H1 (cell line): Measurements from ENCODE around the gene CROT. TPM values are rescaled to one million over a fixed set of nuclear protein-coding genes. Genes with fewer than 3 reads are reported as not detected.

Experiments used
- CTCF ChIA-PET: fragments of 300-600 bp; sonication (Branson Sonifier 250); formaldehyde crosslinking; loops from one replicate; lab custom pipeline; 2021; ENCODE audit not compliant: partially characterized antibody; lab: Charles Lee
- POLR2A ChIA-PET: fragments of 300-600 bp; sonication (Branson Sonifier 250); formaldehyde crosslinking; loops from one replicate; lab custom pipeline; 2021; ENCODE audit warnings: inconsistent platforms; ENCODE audit not compliant: partially characterized antibody; lab: Charles Lee
- DNase-seq, 2 experiments: peaks; one replicate each; pipeline versions ENCODE4 v3.0.0 to v3.0.0-alpha.2; 2010 to 2022; ENCODE audit warnings: low spot score in 2 of 2, low read depth in 1 of 2, mixed read lengths in 1 of 2
- FAIRE-seq: peaks from 2 replicates; lab custom pipeline; 2011; peaks lifted over from hg19 to GRCh38; lab: Jason Lieb, UNC
- H2AFZ ChIP-seq: 2 replicates; pipeline ENCODE4 v1.8.1; 2012; ENCODE audit warnings: low read length, inconsistent platforms
- H2AK5ac ChIP-seq: 2 replicates; pipeline ENCODE4 v1.6.1; 2013; ENCODE audit warnings: low read depth, low read length
- H2BK120ac ChIP-seq: replicated peaks from 2 replicates; pipeline ENCODE3; 2013; ENCODE audit warnings: low read depth, low read length, inconsistent platforms
- H2BK12ac ChIP-seq: 2 replicates; pipeline ENCODE4 v1.6.1; 2013; ENCODE audit warnings: low read depth, low read length
- H2BK15ac ChIP-seq: 2 replicates; pipeline ENCODE4 v1.6.1; 2013; ENCODE audit warnings: low read length
- H2BK20ac ChIP-seq: 2 replicates; pipeline ENCODE4 v1.6.1; 2013; ENCODE audit warnings: low read length
- H2BK5ac ChIP-seq: 2 replicates; pipeline ENCODE4 v1.6.1; 2013; ENCODE audit warnings: low read depth, low read length
- H3K14ac ChIP-seq: 2 replicates; pipeline ENCODE4 v1.6.1; 2013; ENCODE audit warnings: inconsistent platforms; ENCODE audit not compliant: insufficient read length
- H3K18ac ChIP-seq: 2 replicates; pipeline ENCODE4 v1.6.1; 2013; ENCODE audit warnings: low read length; ENCODE audit errors: extremely low read depth
- H3K23ac ChIP-seq: 2 replicates; pipeline ENCODE4 v1.6.1; 2013; ENCODE audit warnings: inconsistent platforms; ENCODE audit not compliant: insufficient read length
- H3K23me2 ChIP-seq: 2 replicates; pipeline ENCODE4 v1.6.1; 2013; ENCODE audit warnings: low read depth, low read length
- H3K27ac ChIP-seq: 2 replicates; pipeline ENCODE4 v1.6.1; 2011; ENCODE audit warnings: low read depth, low read length, inconsistent platforms
- H3K27me3 ChIP-seq, 4 experiments: replicated peaks in 1 of 4; 1 replicate in 1 of 4; 2 replicates in 3 of 4; pipeline versions ENCODE4 v1.6.1 to v1.8.1; 2011 to 2013; ENCODE audit warnings: low read length in 3 of 4, mild to moderate bottlenecking in 3 of 4, inconsistent platforms in 2 of 4, mixed read lengths in 2 of 4, moderate library complexity in 1 of 4; ENCODE audit not compliant: control insufficient read depth in 3 of 4, insufficient read depth in 3 of 4; ENCODE audit errors: extremely low read depth in 1 of 4
- H3K36me3 ChIP-seq, 4 experiments: 2 replicates each; pipeline versions ENCODE4 v1.6.1 to v1.8.1; 2011 to 2013; ENCODE audit warnings: mild to moderate bottlenecking in 4 of 4, low read length in 3 of 4, moderate library complexity in 2 of 4, control low read depth in 1 of 4, inconsistent platforms in 1 of 4; ENCODE audit not compliant: insufficient read depth in 4 of 4, control insufficient read depth in 2 of 4
- H3K4ac ChIP-seq: replicated peaks from 2 replicates; pipeline ENCODE3; 2013; ENCODE audit warnings: low read length, low read depth, mixed read lengths, inconsistent platforms; ENCODE audit not compliant: insufficient read length
- H3K4me1 ChIP-seq, 4 experiments: replicated peaks in 1 of 4; 1 replicate in 1 of 4; 2 replicates in 3 of 4; pipeline versions ENCODE4 v1.6.1 to v1.8.1; 2011 to 2013; ENCODE audit warnings: low read length in 3 of 4, inconsistent platforms in 2 of 4, mixed read lengths in 1 of 4; ENCODE audit not compliant: insufficient read depth in 4 of 4, control insufficient read depth in 3 of 4
- H3K4me2 ChIP-seq, 2 experiments: 2 replicates each; pipeline versions ENCODE4 v1.6.1 to v1.8.1; 2011 to 2013; ENCODE audit warnings: low read depth in 2 of 2, low read length in 2 of 2, control low read depth in 1 of 2, inconsistent platforms in 1 of 2, mild to moderate bottlenecking in 1 of 2; ENCODE audit not compliant: insufficient read depth in 1 of 2
- H3K4me3 ChIP-seq, 4 experiments: fragments of 200-600, 300-600 bp in 1 of 4; sonication (generic), shearing (Covaris generic), sonication (Bioruptor Twin) in 1 of 4; 2 replicates each; pipeline versions ENCODE4 v1.5.1 to v1.8.1; 2011 to 2016; ENCODE audit warnings: low read length in 4 of 4, low read depth in 3 of 4, control low read depth in 2 of 4, inconsistent platforms in 2 of 4, mild to moderate bottlenecking in 2 of 4, mixed read lengths in 1 of 4, moderate library complexity in 1 of 4; ENCODE audit not compliant: insufficient read depth in 2 of 4; ENCODE audit errors: extremely low read depth in 1 of 4
- H3K56ac ChIP-seq: replicated peaks from 2 replicates; pipeline ENCODE3; 2013; ENCODE audit warnings: low read depth, mild to moderate bottlenecking, mixed read lengths, low read length, inconsistent platforms; ENCODE audit not compliant: insufficient read length
- H3K79me1 ChIP-seq: 2 replicates; pipeline ENCODE4 v1.6.1; 2013; ENCODE audit warnings: low read depth, low read length, control low read depth
- H3K79me2 ChIP-seq, 2 experiments: 2 replicates each; pipeline versions ENCODE4 v1.6.1 to v1.8.1; 2012 to 2013; ENCODE audit warnings: low read length in 2 of 2, mild to moderate bottlenecking in 2 of 2, inconsistent platforms in 1 of 2; ENCODE audit not compliant: insufficient read depth in 2 of 2, control insufficient read depth in 1 of 2
- H3K9ac ChIP-seq, 4 experiments: replicated peaks in 1 of 4; 1 replicate in 1 of 4; 2 replicates in 3 of 4; pipeline versions ENCODE4 v1.6.1 to v1.8.1; 2011 to 2013; ENCODE audit warnings: low read depth in 3 of 4, low read length in 3 of 4, control low read depth in 2 of 4, mild to moderate bottlenecking in 2 of 4, moderate library complexity in 2 of 4, inconsistent platforms in 1 of 4; ENCODE audit errors: extremely low read depth in 1 of 4
- H3K9me3 ChIP-seq, 2 experiments: 2 replicates each; pipeline versions ENCODE4 v1.6.1 to v1.8.1; 2012 to 2013; ENCODE audit warnings: mild to moderate bottlenecking in 2 of 2, moderate library complexity in 2 of 2, control low read depth in 1 of 2, inconsistent platforms in 1 of 2, low read depth in 1 of 2, low read length in 1 of 2, mixed read lengths in 1 of 2; ENCODE audit not compliant: insufficient read depth in 2 of 2
- H4K20me1 ChIP-seq, 2 experiments: replicated peaks in 1 of 2; 2 replicates each; pipeline versions ENCODE3 to v1.8.1; 2011 to 2013; ENCODE audit warnings: inconsistent platforms in 2 of 2, low read length in 2 of 2, mild to moderate bottlenecking in 1 of 2; ENCODE audit not compliant: insufficient read depth in 2 of 2, control insufficient read depth in 1 of 2
- H4K5ac ChIP-seq: 2 replicates; pipeline ENCODE4 v1.6.1; 2013; ENCODE audit warnings: low read length, low read depth, mixed read lengths, inconsistent platforms; ENCODE audit not compliant: insufficient read length
- H4K8ac ChIP-seq: 2 replicates; pipeline ENCODE4 v1.8.0; 2013; ENCODE audit warnings: mild to moderate bottlenecking, moderate library complexity, low read length, inconsistent platforms; ENCODE audit not compliant: insufficient read depth; ENCODE audit errors: extremely low read depth
- H4K91ac ChIP-seq: replicated peaks from 2 replicates; pipeline ENCODE3; 2013; ENCODE audit warnings: low read length, mixed read lengths, inconsistent platforms; ENCODE audit not compliant: insufficient read length
- CBX5 ChIP-seq: fragments of 300-800, 300-1000 bp; sonication (generic); IDR thresholded peaks from 2 replicates; pipeline ENCODE4 v1.7.1; 2016; ENCODE audit warnings: antibody characterized with exemption, low read length, low read depth
- CTBP2 ChIP-seq: IDR thresholded peaks from 2 replicates; pipeline ENCODE4 v1.7.0; 2011; ENCODE audit warnings: borderline replicate concordance, mild to moderate bottlenecking, moderate library complexity, mixed read lengths, low read length; ENCODE audit not compliant: insufficient read depth, insufficient read length
- RFX5 ChIP-seq: IDR thresholded peaks from 2 replicates; pipeline ENCODE4 v1.6.1; 2011; ENCODE audit warnings: low read depth, low read length, improper control_type of control experiment, borderline replicate concordance
- polyA plus RNA-seq, 7 experiments: library from polyadenylated mRNA; depleted of rRNA in 3 of 7; stranded (reverse) in 5 of 7; unstranded in 2 of 7; fragments of >200 nt in 5 of 7; fragments of 200-250 nt in 2 of 7; gene quantifications; 1 replicate in 5 of 7; 2 replicates in 1 of 7; 4 replicates in 1 of 7; pipeline versions ENCODE4 v1.2.1 to v1.2.3, GENCODE V29; 2011 to 2013; ENCODE audit warnings: missing spikeins in 2 of 7, mixed read lengths in 2 of 7
- total RNA-seq: library from RNA; stranded (reverse); fragmentation: NEBNext Ultra II Directional; extraction: Animal tissue kit (Norgen Biotek cat#: 25700); gene quantifications from 2 replicates; pipeline ENCODE4 v1.2.1, GENCODE V29; 2021

Gene CROT
- total and polyA plus RNA-seq, 2 of the 8 experiments (the other 6 are each of a cell fraction or from before 2014, with no cell fraction given): 2.2 to 5.6 TPM

DNA sequence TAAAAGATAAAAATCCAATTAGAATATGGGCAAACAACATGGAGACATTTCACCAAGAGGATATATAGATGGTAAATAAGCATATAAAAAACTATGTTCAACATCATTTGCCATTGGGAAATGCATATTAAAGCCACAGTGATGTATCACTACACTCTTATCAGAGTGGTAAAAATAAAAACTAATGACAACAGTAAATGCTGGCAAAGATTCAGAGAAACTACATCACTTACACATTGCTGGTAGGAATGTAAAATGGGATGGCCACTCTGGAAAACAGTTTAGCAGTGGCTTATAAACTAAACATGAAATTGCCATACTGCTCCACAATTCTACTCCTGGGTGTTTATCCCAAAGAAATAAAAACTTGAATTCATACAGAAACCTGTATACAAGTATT is 59.2 kb downstream of the CROT start:
- H3K4me3 ChIP-seq: no peak overlapping the region
- H3K4me1 ChIP-seq: no peaks in the 10 kb centered on the region
- H2AFZ ChIP-seq: no peak overlapping the region
- DNase-seq (no peak), FAIRE-seq (no peak)
- H3K27ac ChIP-seq: no peak overlapping the region
- no peak overlapping the region for H2BK20ac ChIP-seq
- POLR2A ChIA-PET: no interaction called here
- no peak overlapping the region for H2BK120ac ChIP-seq
- H3K27me3 ChIP-seq: no peaks in the 10 kb centered on the region
- no peak overlapping the region for H3K9ac ChIP-seq
- H3K14ac ChIP-seq: no peak overlapping the region
- H4K91ac ChIP-seq: no peak overlapping the region
- CTCF ChIA-PET: interaction anchor here (6.9 kb wide), 1 partner anchor 13 kb away, joined by 54 read pairs; no protein-coding TSS in a partner anchor
- H3K23me2 ChIP-seq: no peaks in the 10 kb centered on the region
- H2BK15ac ChIP-seq: no peak overlapping the region
- no peak overlapping the region for H3K23ac ChIP-seq
- H3K4ac ChIP-seq: no peak overlapping the region
- H4K8ac ChIP-seq: no peak overlapping the region
- TF ChIP-seq CTBP2 (no peak), RFX5 (no peak), CBX5 (no peak)
- no peaks in the 10 kb centered on the region for H3K36me3 ChIP-seq
- H2AK5ac ChIP-seq: no peak overlapping the region
- H4K20me1 ChIP-seq: no peaks in the 10 kb centered on the region
- H3K79me1 ChIP-seq: no peaks in the 10 kb centered on the region
- no peaks in the 10 kb centered on the region for H3K79me2 ChIP-seq
- no peak overlapping the region for H2BK5ac ChIP-seq
- no peak overlapping the region for H4K5ac ChIP-seq
- H3K4me2 ChIP-seq: no peak overlapping the region
- H2BK12ac ChIP-seq: no peak overlapping the region
- no peaks in the 10 kb centered on the region for H3K9me3 ChIP-seq
- H3K18ac ChIP-seq: no peak overlapping the region
- no peak overlapping the region for H3K56ac ChIP-seq
